Measurements from ENCODE around the gene DDX1.

GRCh38 chr2:15624903-15625302 lies 33.2 kb downstream of the DDX1 start:
- no peak for TF ChIP-seq EZH2 (IDR thresholded peaks at IDR 0.05; ENCODE audit: low read length, missing control alignments)
- TF ChIP-seq, protein P1, sequence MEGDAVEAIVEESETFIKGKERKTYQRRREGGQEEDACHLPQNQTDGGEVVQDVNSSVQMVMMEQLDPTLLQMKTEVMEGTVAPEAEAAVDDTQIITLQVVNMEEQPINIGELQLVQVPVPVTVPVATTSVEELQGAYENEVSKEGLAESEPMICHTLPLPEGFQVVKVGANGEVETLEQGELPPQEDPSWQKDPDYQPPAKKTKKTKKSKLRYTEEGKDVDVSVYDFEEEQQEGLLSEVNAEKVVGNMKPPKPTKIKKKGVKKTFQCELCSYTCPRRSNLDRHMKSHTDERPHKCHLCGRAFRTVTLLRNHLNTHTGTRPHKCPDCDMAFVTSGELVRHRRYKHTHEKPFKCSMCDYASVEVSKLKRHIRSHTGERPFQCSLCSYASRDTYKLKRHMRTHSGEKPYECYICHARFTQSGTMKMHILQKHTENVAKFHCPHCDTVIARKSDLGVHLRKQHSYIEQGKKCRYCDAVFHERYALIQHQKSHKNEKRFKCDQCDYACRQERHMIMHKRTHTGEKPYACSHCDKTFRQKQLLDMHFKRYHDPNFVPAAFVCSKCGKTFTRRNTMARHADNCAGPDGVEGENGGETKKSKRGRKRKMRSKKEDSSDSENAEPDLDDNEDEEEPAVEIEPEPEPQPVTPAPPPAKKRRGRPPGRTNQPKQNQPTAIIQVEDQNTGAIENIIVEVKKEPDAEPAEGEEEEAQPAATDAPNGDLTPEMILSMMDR (conservative IDR thresholded peaks at IDR 0.05 in 1 of 2, IDR thresholded peaks at IDR 0.05 in 1 of 2; ENCODE audit: low read depth in 1 of 2, low read length in 2 of 2): no peak
